ENCODE results near the gene RIN3.

Gene RIN3

DNA sequence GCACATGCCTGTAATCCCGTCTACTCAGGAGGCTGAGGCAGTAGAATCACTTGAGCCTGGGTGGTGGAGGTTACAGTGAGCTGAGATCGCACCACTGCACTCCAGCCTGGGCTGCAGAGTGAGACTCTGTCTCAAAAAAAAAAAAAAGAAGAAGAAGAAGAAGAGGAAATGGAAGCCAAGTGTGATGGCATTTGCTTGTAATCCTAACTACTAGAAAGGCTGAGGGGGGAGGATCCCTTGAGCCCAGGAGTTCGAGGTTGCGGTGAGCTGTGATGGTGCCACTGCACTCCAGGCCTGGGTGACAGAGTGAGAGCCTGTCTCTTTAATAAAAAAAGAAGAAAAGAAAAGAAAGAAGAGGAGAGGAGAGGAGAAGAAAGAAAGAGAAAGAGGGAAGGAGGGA, 182.8 kb downstream of the RIN3 start:
- no peak overlapping the region for H3K4me3 ChIP-seq (ENCODE audit: low read depth, low read length)
- TF ChIP-seq, protein P1, sequence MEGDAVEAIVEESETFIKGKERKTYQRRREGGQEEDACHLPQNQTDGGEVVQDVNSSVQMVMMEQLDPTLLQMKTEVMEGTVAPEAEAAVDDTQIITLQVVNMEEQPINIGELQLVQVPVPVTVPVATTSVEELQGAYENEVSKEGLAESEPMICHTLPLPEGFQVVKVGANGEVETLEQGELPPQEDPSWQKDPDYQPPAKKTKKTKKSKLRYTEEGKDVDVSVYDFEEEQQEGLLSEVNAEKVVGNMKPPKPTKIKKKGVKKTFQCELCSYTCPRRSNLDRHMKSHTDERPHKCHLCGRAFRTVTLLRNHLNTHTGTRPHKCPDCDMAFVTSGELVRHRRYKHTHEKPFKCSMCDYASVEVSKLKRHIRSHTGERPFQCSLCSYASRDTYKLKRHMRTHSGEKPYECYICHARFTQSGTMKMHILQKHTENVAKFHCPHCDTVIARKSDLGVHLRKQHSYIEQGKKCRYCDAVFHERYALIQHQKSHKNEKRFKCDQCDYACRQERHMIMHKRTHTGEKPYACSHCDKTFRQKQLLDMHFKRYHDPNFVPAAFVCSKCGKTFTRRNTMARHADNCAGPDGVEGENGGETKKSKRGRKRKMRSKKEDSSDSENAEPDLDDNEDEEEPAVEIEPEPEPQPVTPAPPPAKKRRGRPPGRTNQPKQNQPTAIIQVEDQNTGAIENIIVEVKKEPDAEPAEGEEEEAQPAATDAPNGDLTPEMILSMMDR (IDR thresholded peaks at IDR 0.05; ENCODE audit: low read depth, low read length, missing control alignments), result no peak
- DNase-seq (ENCODE audit: low read depth), result no peak

DNA sequence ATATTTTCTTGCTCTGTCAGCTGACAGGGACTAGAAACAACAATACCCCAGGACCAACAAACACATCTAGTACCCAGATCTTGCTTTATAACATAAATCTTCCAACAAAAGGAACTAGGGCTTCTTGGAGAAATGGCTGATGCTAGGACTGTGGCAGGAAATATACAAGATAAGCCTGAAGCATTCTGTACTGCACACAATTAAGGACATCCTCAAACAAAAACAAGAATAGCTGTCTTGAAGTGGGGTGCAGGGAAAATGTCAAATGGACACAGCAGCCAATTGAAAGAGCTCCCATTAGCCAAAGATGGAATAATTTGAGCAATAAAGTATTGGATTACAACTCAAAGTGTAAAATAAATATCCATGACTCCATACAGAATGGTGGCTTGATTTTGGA, 184.8 kb downstream of the RIN3 start:
- TF ChIP-seq, protein P1 (IDR thresholded peaks at IDR 0.05; ENCODE audit: low read depth, low read length, missing control alignments), result no peak
- DNase-seq (ENCODE audit: low read depth), result no peak
- H3K4me3 ChIP-seq (ENCODE audit: low read depth, low read length), result no peak overlapping the region

DNA sequence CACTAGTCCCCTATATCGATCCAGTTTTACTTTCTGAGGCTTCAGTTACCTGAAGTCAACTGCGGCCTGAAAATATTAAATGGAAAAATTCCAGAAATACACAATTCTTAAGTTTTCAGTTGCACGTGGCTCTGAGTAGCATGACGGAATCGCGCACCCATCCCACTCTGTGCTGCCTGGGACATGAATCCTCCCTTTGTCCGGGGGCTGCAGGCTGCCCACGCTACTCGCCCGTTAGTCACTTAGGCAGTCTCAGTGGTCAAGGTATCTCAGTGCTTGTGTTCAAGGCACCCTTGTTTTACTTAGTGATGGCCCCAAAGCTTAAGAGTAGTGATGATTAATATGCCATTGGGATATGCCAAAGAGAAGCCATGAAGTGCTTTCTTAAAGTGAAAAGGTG, 188.2 kb downstream of the RIN3 start:
- DNase-seq (ENCODE audit: low read depth), result no peak
- H3K4me3 ChIP-seq (ENCODE audit: low read depth, low read length), result no peak overlapping the region
- TF ChIP-seq, protein P1 (IDR thresholded peaks at IDR 0.05; ENCODE audit: low read depth, low read length, missing control alignments), result no peak

DNA sequence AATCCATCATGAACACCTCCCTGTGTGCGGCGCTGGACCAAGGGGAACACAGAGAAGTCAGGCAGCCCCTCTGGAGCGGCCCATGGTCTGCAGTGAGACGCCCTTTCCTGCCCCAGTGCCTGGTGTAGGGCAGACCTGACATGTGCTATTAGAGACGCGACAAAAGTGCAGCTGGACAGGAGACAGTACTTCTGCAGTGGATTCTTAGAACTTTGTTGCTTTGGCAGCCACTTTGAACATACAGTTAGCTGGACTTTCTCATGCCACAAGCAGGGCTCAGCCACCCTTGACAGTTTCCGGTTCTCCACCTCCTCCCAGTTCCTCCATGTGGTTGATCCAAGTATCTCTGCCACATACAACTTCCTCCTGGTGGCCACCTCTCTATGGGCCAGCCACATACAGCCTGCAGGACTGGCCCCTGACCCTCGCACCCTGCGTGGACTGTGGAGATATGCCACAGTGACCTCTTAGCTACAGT, 188.9 kb downstream of the RIN3 start:
- no peak overlapping the region for H3K4me3 ChIP-seq (ENCODE audit: low read depth, low read length)
- TF ChIP-seq, protein P1 (IDR thresholded peaks at IDR 0.05; ENCODE audit: low read depth, low read length, missing control alignments), result peak; percentile 8
- DNase-seq (ENCODE audit: low read depth), result peak; percentile 49

DNA sequence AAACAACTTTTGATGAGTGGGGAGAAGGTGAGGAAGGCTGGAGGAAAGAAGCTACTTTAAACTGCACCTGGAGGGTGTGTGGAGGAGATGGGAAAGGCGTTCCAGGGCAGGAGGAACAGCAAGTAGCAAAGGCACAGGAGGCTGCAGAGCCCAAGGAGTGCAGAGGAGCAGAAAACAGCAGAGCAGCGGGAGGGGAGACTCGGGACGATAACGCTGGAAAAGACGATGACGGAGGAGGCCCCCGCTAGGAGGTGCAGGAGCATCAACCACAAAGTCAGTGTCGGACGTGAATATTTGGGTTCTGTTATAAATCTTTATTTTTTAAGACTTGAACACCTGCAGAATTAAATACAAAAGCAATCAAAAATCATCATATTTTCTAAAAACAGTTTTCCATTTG, 189.9 kb downstream of the RIN3 start:
- TF ChIP-seq, protein P1 (IDR thresholded peaks at IDR 0.05; ENCODE audit: low read depth, low read length, missing control alignments), result no peak
- no peak overlapping the region for H3K4me3 ChIP-seq (ENCODE audit: low read depth, low read length)
- DNase-seq (ENCODE audit: low read depth), result no peak

DNA sequence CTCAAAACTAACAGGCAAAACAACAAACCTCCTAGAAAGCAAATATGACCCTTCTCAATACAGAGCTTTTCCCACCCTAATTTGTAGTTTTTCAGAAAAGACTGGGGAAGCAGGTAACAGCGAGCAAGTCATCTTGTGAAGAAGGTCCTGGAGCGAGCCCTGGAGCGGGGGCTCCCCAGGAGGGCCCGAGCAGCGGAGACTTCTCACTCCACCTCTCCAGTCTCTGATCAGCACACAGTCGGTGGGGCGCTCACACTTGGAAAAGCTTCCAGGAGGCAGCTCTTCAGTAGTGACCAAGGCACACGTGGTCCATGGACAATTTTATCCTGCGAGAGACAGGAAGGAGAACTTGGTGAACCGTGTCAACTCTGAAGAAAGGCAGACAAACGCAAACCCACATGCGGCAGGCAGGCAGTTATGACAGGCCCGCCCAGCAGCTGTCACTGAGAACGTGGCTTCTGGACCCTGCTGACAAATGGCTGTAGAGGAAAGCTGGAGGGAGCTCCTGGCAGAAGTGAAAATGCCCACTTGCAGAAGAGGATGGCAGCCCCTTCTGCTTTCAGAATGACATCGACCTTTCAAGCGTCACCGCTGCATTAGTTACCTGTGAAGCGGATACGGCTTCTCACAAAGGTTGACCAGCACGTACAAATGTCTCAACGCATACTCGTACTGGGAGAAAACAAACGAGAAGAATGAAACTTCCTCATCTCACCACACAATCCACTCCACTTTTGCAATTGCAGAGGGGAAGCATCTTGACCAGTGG, 190.6 kb downstream of the RIN3 start:
- peak; percentile 95 for DNase-seq (ENCODE audit: low read depth)
- TF ChIP-seq, protein P1 (IDR thresholded peaks at IDR 0.05; ENCODE audit: low read depth, low read length, missing control alignments), result no peak
- peak overlapping the region; percentile 14 for H3K4me3 ChIP-seq (ENCODE audit: low read depth, low read length)

DNA sequence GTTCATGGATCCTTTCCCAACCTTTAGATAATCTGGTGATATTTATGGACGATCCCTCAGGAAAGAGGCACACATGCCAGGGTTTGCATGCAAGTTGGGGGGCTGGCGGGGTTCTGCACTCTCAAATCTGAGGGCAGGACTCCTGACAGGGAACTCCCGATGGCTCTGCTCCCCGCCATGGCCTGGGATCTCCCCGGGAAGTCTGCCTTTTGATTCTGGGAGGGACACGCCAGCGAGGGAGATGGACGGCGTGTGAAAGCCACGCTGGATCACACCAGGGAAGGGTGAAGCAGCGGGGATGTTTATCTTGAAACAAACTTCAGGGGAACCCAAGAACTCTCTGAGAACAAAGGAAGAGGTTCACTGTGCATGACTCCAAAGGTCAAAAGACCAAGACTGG, 191.2 kb downstream of the RIN3 start:
- no peak for DNase-seq (ENCODE audit: low read depth)
- TF ChIP-seq, protein P1 (IDR thresholded peaks at IDR 0.05; ENCODE audit: low read depth, low read length, missing control alignments), result no peak
- H3K4me3 ChIP-seq (ENCODE audit: low read depth, low read length), result peak overlapping the region; percentile 14
